Glutamatergic neuron (in vitro differentiated cells): ENCODE results near the gene EDNRA. TPM values are rescaled to one million over a fixed set of nuclear protein-coding genes. Genes with fewer than 3 reads are reported as not detected.

Source experiments
- DNase-seq: peaks from one replicate; pipeline ENCODE4 v3.0.0; 2022
- H3K27ac Mint-ChIP-seq: one replicate; pipeline ENCODE4 v1.8.0; 2020; ENCODE audit warnings: mild to moderate bottlenecking, mixed read lengths, inconsistent platforms; ENCODE audit not compliant: unreplicated experiment
- H3K27me3 Mint-ChIP-seq: one replicate; pipeline ENCODE4 v1.8.0; 2020; ENCODE audit warnings: mild to moderate bottlenecking, moderate library complexity, mixed read lengths, inconsistent platforms; ENCODE audit not compliant: unreplicated experiment
- H3K36me3 Mint-ChIP-seq: one replicate; pipeline ENCODE4 v1.8.0; 2020; ENCODE audit warnings: mild to moderate bottlenecking, mixed read lengths, inconsistent platforms; ENCODE audit not compliant: unreplicated experiment
- H3K4me1 Mint-ChIP-seq: one replicate; pipeline ENCODE4 v1.8.0; 2020; ENCODE audit warnings: mild to moderate bottlenecking, low read depth, mixed read lengths, inconsistent platforms; ENCODE audit not compliant: unreplicated experiment
- H3K4me3 Mint-ChIP-seq: one replicate; pipeline ENCODE4 v1.8.0; 2020; ENCODE audit warnings: mild to moderate bottlenecking, mixed read lengths, inconsistent platforms; ENCODE audit not compliant: unreplicated experiment
- H3K9me3 Mint-ChIP-seq: one replicate; pipeline ENCODE4 v1.8.0; 2020; ENCODE audit warnings: mild to moderate bottlenecking, moderate library complexity, mixed read lengths, inconsistent platforms; ENCODE audit not compliant: unreplicated experiment
- CTCF ChIP-seq: fragments of 200-600 bp; sonication (generic); IDR thresholded peaks from one replicate; pipeline ENCODE4 v1.5.0; 2021; ENCODE audit not compliant: partially characterized antibody, unreplicated experiment
- total RNA-seq: library from RNA; stranded (reverse); fragmentation: NEBNext Ultra II Directional; extraction: Animal tissue kit (Norgen Biotek cat#: 25700); gene quantifications from one replicate; pipeline ENCODE4 v1.2.1, GENCODE V29; 2021; ENCODE audit not compliant: unreplicated experiment

The EDNRA gene
- total RNA-seq, 1 donor from 2014 or later = not detected

GRCh38 chr4:147515220-147515936, 34.5 kb downstream of the EDNRA start:
- H3K27ac Mint-ChIP-seq = no peak overlapping the region
- H3K36me3 Mint-ChIP-seq = no peaks in the 10 kb centered on the region
- peaks cover 2% of the 10 kb centered on the region for H3K27me3 Mint-ChIP-seq
- H3K4me3 Mint-ChIP-seq = no peak overlapping the region
- no peaks in the 10 kb centered on the region for H3K9me3 Mint-ChIP-seq
- no peaks in the 10 kb centered on the region for H3K4me1 Mint-ChIP-seq
- no peak for DNase-seq
- TF ChIP-seq CTCF = no peak

- no peak for TF ChIP-seq CTCF
- no peak overlapping the region for H3K4me3 Mint-ChIP-seq
- H3K27me3 Mint-ChIP-seq = peaks cover 2% of the 10 kb centered on the region
- no peaks in the 10 kb centered on the region for H3K4me1 Mint-ChIP-seq
- no peaks in the 10 kb centered on the region for H3K36me3 Mint-ChIP-seq
- no peak for DNase-seq
- no peaks in the 10 kb centered on the region for H3K9me3 Mint-ChIP-seq
- H3K27ac Mint-ChIP-seq = no peak overlapping the region
Observed at GRCh38 chr4:147516133-147516532, 35.2 kb downstream of the EDNRA start.

GRCh38 chr4:147518086-147518485, 37.2 kb downstream of the EDNRA start:
- Mint-ChIP-seq H3K27me3 (peaks cover 2% of the 10 kb centered on the region), H3K27ac (no peak overlapping the region), H3K9me3 (no peaks in the 10 kb centered on the region), H3K4me3 (no peak overlapping the region), H3K4me1 (no peaks in the 10 kb centered on the region), H3K36me3 (no peaks in the 10 kb centered on the region)
- no peak for DNase-seq
- TF ChIP-seq CTCF = no peak

- Mint-ChIP-seq H3K9me3 (no peaks in the 10 kb centered on the region), H3K4me1 (no peaks in the 10 kb centered on the region), H3K27me3 (no peaks in the 10 kb centered on the region), H3K4me3 (no peak overlapping the region), H3K27ac (no peak overlapping the region), H3K36me3 (no peaks in the 10 kb centered on the region)
- peak; percentile 65 for DNase-seq
- TF ChIP-seq CTCF = peak; percentile 87
Observed at GRCh38 chr4:147518846-147519767, 38.2 kb downstream of the EDNRA start.

GRCh38 chr4:147524601-147525000, 43.7 kb downstream of the EDNRA start:
- H3K27me3 Mint-ChIP-seq = no peaks in the 10 kb centered on the region
- no peak for TF ChIP-seq CTCF
- H3K36me3 Mint-ChIP-seq = no peaks in the 10 kb centered on the region
- no peak overlapping the region for H3K27ac Mint-ChIP-seq
- H3K4me1 Mint-ChIP-seq = no peaks in the 10 kb centered on the region
- no peak for DNase-seq
- no peak overlapping the region for H3K4me3 Mint-ChIP-seq
- H3K9me3 Mint-ChIP-seq = no peaks in the 10 kb centered on the region
